HG03060 (cell line): ENCODE measurements around the gene EIF4E2.

Experiments
- ATAC-seq: cut with Tn5 transposase; IDR thresholded peaks from one replicate; pipeline ENCODE4 v1.9.1; 2021; ENCODE audit warnings: low read depth, moderate number of reproducible peaks; ENCODE audit not compliant: unreplicated experiment

EIF4E2 gene

GRCh38 chr2:232588680-232589585 is 38.4 kb downstream of the EIF4E2 start:
- no peak for ATAC-seq

GRCh38 chr2:232592772-232593395 is 42.4 kb downstream of the EIF4E2 start:
- no peak for ATAC-seq

- ATAC-seq: no peak
These were observed 43.5 kb downstream of the EIF4E2 start for GRCh38 chr2:232593982-232594381.

- ATAC-seq: no peak
These were observed 47.0 kb downstream of the EIF4E2 start for GRCh38 chr2:232597362-232598079.

- ATAC-seq: no peak
These were observed 47.8 kb downstream of the EIF4E2 start for GRCh38 chr2:232598293-232598692.

GRCh38 chr2:232600053-232600773 is 49.7 kb downstream of the EIF4E2 start:
- no peak for ATAC-seq

- ATAC-seq: no peak
These were observed 52.8 kb downstream of the EIF4E2 start for GRCh38 chr2:232603283-232603682.

GRCh38 chr2:232604535-232604934 is 54.0 kb downstream of the EIF4E2 start:
- no peak for ATAC-seq

GRCh38 chr2:232607011-232607410 is 56.5 kb downstream of the EIF4E2 start:
- ATAC-seq: no peak

GRCh38 chr2:232609607-232610006 is 59.1 kb downstream of the EIF4E2 start:
- ATAC-seq: no peak

GRCh38 chr2:232610081-232610480 is 59.6 kb downstream of the EIF4E2 start:
- no peak for ATAC-seq

GRCh38 chr2:232611061-232611460 is 60.6 kb downstream of the EIF4E2 start:
- no peak for ATAC-seq

GRCh38 chr2:232611559-232612218 is 61.2 kb downstream of the EIF4E2 start:
- ATAC-seq: no peak

- ATAC-seq: no peak
These were observed 63.1 kb downstream of the EIF4E2 start for GRCh38 chr2:232613538-232614134.

GRCh38 chr2:232615339-232615738 is 64.8 kb downstream of the EIF4E2 start:
- ATAC-seq: no peak
